Osteoblast (primary cell): Measurements from ENCODE around the gene GCGR. TPM values are rescaled to one million over a fixed set of nuclear protein-coding genes. Genes with fewer than 3 reads are reported as not detected.
A peak's percentile ranks its signal among the peaks of the same experiment; 100 is the strongest.

Experiments used
- DNase-seq: peaks from one replicate; pipeline ENCODE4 v3.0.0; 2011; ENCODE audit warnings: low spot score, mixed read lengths; ENCODE audit not compliant: insufficient read length; ENCODE audit errors: missing footprints
- H2AFZ ChIP-seq: 2 replicates; pipeline ENCODE4 v1.6.0; 2011; ENCODE audit warnings: mild to moderate bottlenecking, low read length
- H3K27ac ChIP-seq: 2 replicates; pipeline ENCODE4 v1.5.1; 2011; ENCODE audit warnings: mild to moderate bottlenecking, low read depth, low read length, moderate library complexity
- H3K27me3 ChIP-seq: 2 replicates; pipeline ENCODE4 v1.6.0; 2012; ENCODE audit warnings: mild to moderate bottlenecking, control low read depth, inconsistent platforms, low read length, moderate library complexity; ENCODE audit not compliant: insufficient read depth
- H3K36me3 ChIP-seq: 2 replicates; pipeline ENCODE4 v1.5.1; 2011; ENCODE audit warnings: mild to moderate bottlenecking, low read length, control low read depth, moderate library complexity; ENCODE audit not compliant: insufficient read depth
- H3K4me1 ChIP-seq: 2 replicates; pipeline ENCODE4 v1.5.1; 2011; ENCODE audit warnings: mild to moderate bottlenecking, low read length, control low read depth, moderate library complexity; ENCODE audit not compliant: insufficient read depth
- H3K4me2 ChIP-seq: 2 replicates; pipeline ENCODE4 v1.6.0; 2011; ENCODE audit warnings: mild to moderate bottlenecking, low read length; ENCODE audit not compliant: insufficient read depth
- H3K4me3 ChIP-seq: fragments of 200-600 bp; sonication (generic); 3 replicates; pipeline ENCODE4 v1.5.1; 2012; ENCODE audit warnings: mild to moderate bottlenecking, low read length, inconsistent platforms; ENCODE audit not compliant: insufficient read depth
- H3K79me2 ChIP-seq: 2 replicates; pipeline ENCODE4 v1.6.0; 2012; ENCODE audit warnings: mild to moderate bottlenecking, low read length, control low read depth, inconsistent platforms; ENCODE audit not compliant: insufficient read depth
- H3K9me3 ChIP-seq: 2 replicates; pipeline ENCODE4 v1.5.1; 2011; ENCODE audit warnings: low read depth, low read length, control low read depth
- H4K20me1 ChIP-seq: 2 replicates; pipeline ENCODE4 v1.6.0; 2012; ENCODE audit warnings: mild to moderate bottlenecking, low read length, control low read depth; ENCODE audit not compliant: insufficient read depth
- total RNA-seq: library from RNA; depleted of rRNA; stranded (reverse); fragments of >200 nt; gene quantifications from 2 replicates; pipeline ENCODE4 v1.2.3, GENCODE V29; 2012
- TF ChIP-seq, protein P1 (sequence below): IDR thresholded peaks from 2 replicates; pipeline ENCODE4 v1.5.1; 2011; ENCODE audit warnings: mild to moderate bottlenecking, low read depth, low read length, moderate library complexity; ENCODE audit errors: extremely low read depth

The GCGR gene
- total RNA-seq, 1 donor, result under 0.01 TPM

DNA sequence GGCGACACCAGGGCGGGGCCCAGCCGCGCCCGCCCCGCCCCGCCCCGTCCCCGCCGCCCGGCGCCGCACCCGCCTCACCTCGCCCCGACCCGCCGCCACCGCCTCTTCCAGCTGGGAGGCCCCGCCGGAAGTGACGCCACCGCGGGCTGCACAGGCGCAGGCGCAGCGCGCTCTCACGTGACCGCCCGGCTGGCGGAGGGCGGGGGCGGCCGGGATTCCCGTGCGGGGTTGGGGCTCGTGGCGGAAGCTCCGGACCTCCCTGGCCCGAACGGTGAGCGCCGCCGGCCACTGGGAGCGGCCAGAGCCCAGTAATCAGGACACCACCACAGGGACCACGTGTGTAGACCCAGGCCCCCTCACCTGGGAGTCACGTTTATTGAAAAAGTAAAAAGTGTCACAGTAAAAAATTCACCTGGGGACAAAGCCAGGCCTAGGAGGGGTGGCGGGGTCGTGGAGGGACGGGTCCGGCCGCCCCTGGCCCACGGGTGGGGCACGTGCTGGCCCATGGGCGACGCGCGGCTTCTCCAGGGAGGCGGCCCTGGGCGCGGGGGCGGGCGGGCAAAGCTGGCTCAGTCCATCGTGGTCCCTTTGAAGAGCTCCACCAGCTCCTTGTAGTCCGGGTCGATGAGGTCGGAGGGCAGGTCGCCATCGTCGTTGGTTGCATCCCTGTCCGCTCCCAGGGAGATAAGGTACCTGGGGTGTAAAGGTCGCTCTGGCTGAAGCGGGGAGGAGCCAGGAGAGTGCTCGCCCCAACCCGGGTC is 29.4 kb downstream of the GCGR start, which contains the start of gene MCRIP1:
TSS of gene MCRIP1 (minus strand) at position 132 of the 761 bp plus-strand sequence. CDS start 8,785 bp downstream, outside the sequence.
- peak; percentile 100 for DNase-seq
- no peaks in the 10 kb centered on the region for H3K27me3 ChIP-seq
- H3K27ac ChIP-seq, result peak within 1 kb of the TSS; percentile 82
- no peaks in the 10 kb centered on the region for H3K9me3 ChIP-seq
- H3K79me2 ChIP-seq, result peaks cover 48% of the 10 kb centered on the region
- peak within 1 kb of the TSS; percentile 84 for H3K4me3 ChIP-seq
- no peaks in the 10 kb centered on the region for H3K36me3 ChIP-seq
- peak within 1 kb of the TSS; percentile 65 for H2AFZ ChIP-seq
- peak within 1 kb of the TSS; percentile 93 for H3K4me2 ChIP-seq
- H4K20me1 ChIP-seq, result peaks cover 23% of the 10 kb centered on the region
- TF ChIP-seq, protein P1, sequence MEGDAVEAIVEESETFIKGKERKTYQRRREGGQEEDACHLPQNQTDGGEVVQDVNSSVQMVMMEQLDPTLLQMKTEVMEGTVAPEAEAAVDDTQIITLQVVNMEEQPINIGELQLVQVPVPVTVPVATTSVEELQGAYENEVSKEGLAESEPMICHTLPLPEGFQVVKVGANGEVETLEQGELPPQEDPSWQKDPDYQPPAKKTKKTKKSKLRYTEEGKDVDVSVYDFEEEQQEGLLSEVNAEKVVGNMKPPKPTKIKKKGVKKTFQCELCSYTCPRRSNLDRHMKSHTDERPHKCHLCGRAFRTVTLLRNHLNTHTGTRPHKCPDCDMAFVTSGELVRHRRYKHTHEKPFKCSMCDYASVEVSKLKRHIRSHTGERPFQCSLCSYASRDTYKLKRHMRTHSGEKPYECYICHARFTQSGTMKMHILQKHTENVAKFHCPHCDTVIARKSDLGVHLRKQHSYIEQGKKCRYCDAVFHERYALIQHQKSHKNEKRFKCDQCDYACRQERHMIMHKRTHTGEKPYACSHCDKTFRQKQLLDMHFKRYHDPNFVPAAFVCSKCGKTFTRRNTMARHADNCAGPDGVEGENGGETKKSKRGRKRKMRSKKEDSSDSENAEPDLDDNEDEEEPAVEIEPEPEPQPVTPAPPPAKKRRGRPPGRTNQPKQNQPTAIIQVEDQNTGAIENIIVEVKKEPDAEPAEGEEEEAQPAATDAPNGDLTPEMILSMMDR, result no peak
- H3K4me1 ChIP-seq, result peaks cover 21% of the 10 kb centered on the region

DNA sequence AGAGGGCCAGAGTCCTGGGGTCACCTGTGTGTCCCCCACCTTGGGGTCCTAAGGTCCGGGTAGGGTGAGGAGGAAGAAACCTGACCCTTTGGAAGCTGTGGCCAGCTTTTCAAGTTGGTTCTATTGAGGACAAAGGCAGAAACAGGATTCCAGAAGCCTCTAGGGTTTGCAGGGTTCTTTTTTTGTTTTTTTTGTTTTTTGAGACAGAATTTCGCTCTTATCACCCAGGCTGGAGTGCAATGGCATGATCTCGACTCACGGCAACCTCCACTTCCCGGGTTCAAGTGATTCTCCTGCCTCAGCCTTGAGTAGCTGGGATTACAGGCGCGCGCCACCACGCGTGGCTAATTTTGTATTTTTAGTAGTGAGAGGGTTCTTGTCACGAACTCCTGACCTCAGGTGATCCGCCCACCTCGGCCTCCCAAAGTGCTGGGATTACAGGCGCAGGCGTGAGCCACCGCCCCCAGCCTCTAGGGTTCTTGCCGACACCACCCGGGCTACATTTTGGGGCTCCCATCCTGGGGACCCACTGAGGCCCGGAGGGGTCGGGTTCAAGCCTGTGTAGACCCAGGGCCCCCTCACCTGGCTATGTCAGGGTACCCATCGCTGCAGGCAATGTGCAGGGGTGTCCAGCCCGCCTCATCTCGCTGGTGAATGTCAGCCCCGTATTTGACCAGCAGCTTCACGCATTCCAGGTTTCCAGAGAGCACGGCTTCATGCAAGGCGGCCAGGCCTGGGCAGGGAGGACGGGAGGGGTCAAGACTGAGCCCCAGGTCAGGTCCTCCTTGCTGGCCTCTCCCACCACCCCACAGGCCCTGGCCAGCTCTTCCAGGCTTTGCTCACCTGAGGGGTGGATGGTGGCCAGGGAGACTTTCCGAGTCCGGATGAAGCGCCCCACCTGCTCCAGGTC is 30.2 kb downstream of the GCGR start:
- Histone ChIP-seq H3K27ac (peak overlapping the region; percentile 78), H3K4me1 (peaks cover 21% of the 10 kb centered on the region), H3K27me3 (no peaks in the 10 kb centered on the region), H3K4me2 (peak overlapping the region; percentile 83), H3K9me3 (no peaks in the 10 kb centered on the region), H3K36me3 (no peaks in the 10 kb centered on the region), H4K20me1 (peaks cover 16% of the 10 kb centered on the region), H3K79me2 (peaks cover 39% of the 10 kb centered on the region), H2AFZ (peak overlapping the region; percentile 65), H3K4me3 (peak overlapping the region; percentile 84)
- DNase-seq, result no peak
- TF ChIP-seq, protein P1, result no peak

- Histone ChIP-seq H3K36me3 (no peaks in the 10 kb centered on the region), H2AFZ (peak within 1 kb of the TSS; percentile 65), H3K79me2 (peaks cover 33% of the 10 kb centered on the region), H3K27ac (peak within 1 kb of the TSS; percentile 78), H3K27me3 (no peaks in the 10 kb centered on the region), H3K4me1 (peaks cover 21% of the 10 kb centered on the region), H3K4me2 (peak within 1 kb of the TSS; percentile 83), H3K4me3 (peak within 1 kb of the TSS; percentile 84), H3K9me3 (no peaks in the 10 kb centered on the region), H4K20me1 (peaks cover 10% of the 10 kb centered on the region)
- TF ChIP-seq, protein P1, result no peak
- no peak for DNase-seq
Observed at GRCh38 chr17:81834831-81835267, 30.9 kb downstream of the GCGR start, which contains the start of gene PPP1R27. TSS of gene PPP1R27 (minus strand) at chr17:81835050. CDS start at chr17:81834953, 97 bp downstream.

GRCh38 chr17:81837641-81838040 is 33.7 kb downstream of the GCGR start:
- H3K9me3 ChIP-seq, result no peaks in the 10 kb centered on the region
- no peak overlapping the region for H3K27ac ChIP-seq
- DNase-seq, result no peak
- TF ChIP-seq, protein P1, result no peak
- no peak overlapping the region for H2AFZ ChIP-seq
- no peak overlapping the region for H3K4me2 ChIP-seq
- H3K79me2 ChIP-seq, result peaks cover 8% of the 10 kb centered on the region
- peaks cover 6% of the 10 kb centered on the region for H3K36me3 ChIP-seq
- peaks cover 8% of the 10 kb centered on the region for H3K4me1 ChIP-seq
- H4K20me1 ChIP-seq, result peaks cover 3% of the 10 kb centered on the region
- H3K4me3 ChIP-seq, result no peak overlapping the region
- no peaks in the 10 kb centered on the region for H3K27me3 ChIP-seq
